MM.1S (cell line): ENCODE measurements around the gene RGS6.

Experiments
- EZH2 ChIP-seq: fragments of 300-600 bp; sonication (generic); optimal IDR thresholded peaks from 2 replicates; pipeline ENCODE3; 2017; ENCODE audit warnings: low read depth, mild to moderate bottlenecking, antibody characterized with exemption, low read length, mixed read lengths
- EZH2phosphoT487 ChIP-seq: fragments of 300-600 bp; sonication (generic); IDR thresholded peaks from 2 replicates; pipeline ENCODE4 v1.6.1; 2018; ENCODE audit warnings: antibody characterized with exemption, low read length
- TF ChIP-seq, protein P1 (sequence below): fragments of 300-600 bp; sonication (generic); IDR thresholded peaks from 2 replicates; pipeline ENCODE4 v1.5.1; 2016; ENCODE audit warnings: antibody characterized with exemption, low read length, mixed read lengths

DNA sequence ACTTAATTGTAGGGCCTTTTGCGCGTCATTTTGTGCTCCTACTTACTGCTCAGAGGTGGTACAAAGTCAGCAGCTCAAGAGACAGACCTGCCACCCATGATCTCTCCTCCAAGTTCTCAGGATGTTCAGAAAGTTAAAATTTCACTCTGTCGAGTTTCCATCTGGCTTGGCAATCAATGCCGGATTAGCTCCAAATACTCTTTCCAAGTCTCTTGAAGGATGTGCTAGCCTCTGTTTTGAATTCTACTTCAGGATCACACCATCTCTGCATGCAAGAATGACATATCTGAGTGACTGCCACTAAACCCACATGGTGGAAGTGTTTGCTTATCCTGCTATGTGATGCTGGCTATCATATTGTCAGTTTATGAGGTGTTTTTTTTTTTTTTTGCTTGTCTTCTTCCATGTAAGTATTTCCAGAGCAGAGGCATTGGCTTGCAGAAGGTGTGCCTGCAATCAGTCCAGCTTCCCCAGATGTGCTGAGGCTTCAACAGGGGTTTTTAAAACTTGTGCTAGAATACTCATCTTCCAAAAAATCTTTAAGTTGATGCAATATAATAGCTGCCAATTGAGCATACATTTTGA, 125.6 kb downstream of the RGS6 start:
- no peak for TF ChIP-seq EZH2
- TF ChIP-seq, protein P1, sequence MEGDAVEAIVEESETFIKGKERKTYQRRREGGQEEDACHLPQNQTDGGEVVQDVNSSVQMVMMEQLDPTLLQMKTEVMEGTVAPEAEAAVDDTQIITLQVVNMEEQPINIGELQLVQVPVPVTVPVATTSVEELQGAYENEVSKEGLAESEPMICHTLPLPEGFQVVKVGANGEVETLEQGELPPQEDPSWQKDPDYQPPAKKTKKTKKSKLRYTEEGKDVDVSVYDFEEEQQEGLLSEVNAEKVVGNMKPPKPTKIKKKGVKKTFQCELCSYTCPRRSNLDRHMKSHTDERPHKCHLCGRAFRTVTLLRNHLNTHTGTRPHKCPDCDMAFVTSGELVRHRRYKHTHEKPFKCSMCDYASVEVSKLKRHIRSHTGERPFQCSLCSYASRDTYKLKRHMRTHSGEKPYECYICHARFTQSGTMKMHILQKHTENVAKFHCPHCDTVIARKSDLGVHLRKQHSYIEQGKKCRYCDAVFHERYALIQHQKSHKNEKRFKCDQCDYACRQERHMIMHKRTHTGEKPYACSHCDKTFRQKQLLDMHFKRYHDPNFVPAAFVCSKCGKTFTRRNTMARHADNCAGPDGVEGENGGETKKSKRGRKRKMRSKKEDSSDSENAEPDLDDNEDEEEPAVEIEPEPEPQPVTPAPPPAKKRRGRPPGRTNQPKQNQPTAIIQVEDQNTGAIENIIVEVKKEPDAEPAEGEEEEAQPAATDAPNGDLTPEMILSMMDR: no peak
- TF ChIP-seq EZH2phosphoT487: no peak
